DMS53 treated with DMSO at 0.1 percent for 48 hours (cell line): Measurements from ENCODE around the gene IL1R2.

Experiments
- DNase-seq: peaks from one replicate; lab custom pipeline; 2025; ENCODE audit not compliant: unreplicated experiment; lab: John Stamatoyannopoulos, UW

IL1R2 gene, protein sequence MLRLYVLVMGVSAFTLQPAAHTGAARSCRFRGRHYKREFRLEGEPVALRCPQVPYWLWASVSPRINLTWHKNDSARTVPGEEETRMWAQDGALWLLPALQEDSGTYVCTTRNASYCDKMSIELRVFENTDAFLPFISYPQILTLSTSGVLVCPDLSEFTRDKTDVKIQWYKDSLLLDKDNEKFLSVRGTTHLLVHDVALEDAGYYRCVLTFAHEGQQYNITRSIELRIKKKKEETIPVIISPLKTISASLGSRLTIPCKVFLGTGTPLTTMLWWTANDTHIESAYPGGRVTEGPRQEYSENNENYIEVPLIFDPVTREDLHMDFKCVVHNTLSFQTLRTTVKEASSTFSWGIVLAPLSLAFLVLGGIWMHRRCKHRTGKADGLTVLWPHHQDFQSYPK

DNA sequence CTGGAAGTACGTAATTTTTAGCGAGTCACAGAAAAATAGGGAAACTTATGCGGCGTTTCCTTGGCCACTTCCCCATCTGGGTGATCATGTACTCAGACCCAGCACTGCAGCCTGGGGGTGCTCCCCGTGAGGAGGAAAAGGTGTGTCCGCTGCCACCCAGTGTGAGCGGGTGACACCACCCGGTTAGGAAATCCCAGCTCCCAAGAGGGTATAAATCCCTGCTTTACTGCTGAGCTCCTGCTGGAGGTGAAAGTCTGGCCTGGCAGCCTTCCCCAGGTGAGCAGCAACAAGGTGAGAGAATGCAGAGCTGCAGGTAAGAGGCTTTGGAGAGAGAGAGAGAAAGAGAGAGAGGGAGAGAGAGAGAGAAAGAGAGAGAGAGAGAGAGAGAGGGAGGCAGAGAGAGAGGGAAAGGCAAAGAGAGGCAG, at the start of gene IL1R2:
Gene IL1R2 (plus strand): TSS at position 240 of the 425 bp plus-strand sequence. CDS start 16,616 bp downstream, outside the sequence.
- DNase-seq = no peak

DNA sequence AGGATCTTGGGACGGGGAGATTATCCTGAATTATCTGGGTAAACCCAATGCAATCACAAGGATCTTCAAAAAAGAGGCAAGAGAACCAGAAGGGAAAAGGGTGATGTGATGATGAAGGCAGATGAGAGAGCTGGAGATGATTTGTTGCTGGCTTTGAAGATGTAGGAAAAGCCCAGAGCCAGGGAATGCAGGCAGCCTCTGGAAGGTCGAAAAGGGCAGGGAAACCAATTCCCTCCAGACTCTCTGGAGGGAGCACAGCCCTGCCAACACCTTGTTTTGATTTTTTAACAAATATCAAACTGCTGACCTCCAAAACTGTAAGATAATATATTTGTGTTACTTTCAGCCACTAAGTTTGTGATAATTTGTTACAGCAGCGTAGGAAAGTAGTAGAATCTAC, 48.9 kb upstream of the IL1R2 start:
- no peak for DNase-seq

DNA sequence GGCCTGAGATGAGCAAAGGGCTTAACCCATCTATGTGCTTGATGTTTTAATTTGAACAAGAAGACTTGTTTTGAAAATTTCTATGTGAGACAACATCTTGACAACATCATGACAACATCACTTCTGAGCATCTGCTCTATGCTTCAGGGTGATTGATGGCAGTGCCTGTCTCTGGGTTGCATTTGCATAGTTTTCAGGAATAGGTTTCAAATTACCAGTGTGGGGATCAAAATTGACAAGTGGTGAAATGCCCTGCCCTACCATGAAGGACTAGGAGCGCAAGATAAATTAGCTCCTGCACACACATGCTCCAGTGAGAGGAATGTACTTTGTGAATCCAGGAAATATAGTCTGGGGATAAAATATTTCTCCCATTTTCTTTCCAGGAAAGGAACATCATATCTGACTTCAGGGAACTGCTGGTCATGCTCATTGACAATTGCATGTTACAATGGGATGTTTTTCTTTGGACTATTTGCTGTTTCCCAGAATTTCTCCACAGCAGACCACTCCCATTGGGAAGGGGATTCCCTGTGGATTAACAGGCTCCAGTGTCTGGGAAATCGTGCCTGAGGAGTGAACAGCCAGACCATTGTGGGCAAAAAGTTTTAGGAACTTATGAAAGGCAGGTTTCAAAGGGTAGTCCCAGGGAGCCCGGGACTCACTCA, 45.3 kb upstream of the IL1R2 start:
- DNase-seq = no peak

DNA sequence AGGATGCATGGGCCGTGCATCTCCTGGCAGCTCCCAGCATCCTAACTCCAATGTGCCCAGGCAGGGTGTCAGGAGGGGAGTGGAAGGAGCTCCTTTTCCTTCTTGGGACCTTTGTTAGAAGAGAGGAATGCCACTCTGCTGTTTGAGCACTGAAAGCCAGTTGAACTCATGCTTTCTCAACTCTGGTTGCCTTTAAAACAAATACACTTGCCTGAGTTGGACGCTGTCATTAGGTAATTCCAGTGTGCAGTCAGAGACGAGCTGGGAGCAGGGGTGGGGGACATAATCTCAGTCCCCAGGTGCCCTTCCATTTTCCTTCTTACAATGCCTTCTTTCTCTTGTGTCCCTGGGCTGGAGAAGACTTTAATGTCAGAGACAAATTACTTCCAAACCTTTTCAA, 44.4 kb upstream of the IL1R2 start:
- no peak for DNase-seq

DNA sequence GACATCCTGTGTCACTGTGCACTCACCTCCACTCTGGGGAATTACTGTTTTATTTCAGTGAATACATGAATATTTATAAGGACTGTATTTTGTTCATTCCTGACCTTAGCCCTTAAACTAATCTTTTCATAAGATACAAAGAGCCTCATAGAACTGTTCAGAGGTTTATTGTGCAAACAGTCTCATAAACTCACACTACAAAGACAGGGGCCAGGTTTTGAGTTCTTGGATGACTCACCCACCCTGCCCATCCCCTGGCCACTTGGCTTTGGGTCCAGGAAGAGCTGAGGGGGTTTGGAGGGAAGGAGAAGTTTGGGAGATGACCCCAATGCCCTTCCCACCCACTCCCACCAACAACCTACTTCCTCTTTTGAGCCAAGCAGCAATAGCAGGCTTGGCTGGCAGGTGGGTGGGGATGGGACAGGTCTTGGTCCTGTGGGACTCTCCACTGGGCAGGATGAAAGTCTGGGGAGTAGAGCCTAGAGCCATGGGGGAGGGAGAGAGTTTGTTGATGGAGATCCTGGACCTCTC, 43.1 kb upstream of the IL1R2 start:
- DNase-seq = no peak

DNA sequence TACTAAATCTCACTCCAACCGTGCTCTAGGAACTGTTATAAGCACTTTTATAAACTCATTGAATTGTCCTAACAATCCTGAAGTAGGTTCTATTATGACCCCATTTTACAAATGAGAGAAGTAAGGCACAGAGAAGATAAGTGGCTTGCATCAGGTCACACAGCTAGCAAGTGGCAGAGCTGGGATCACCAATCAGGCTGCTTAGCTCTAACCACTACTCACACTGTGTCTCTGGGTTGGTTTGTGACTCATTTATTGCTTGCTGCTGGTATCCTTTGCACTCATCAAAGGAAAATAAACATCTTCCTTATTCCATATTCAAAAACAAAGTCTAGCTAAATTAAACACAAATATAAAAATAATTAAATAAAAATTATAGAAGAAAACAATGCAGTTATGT, 42.5 kb upstream of the IL1R2 start:
- DNase-seq = no peak

DNA sequence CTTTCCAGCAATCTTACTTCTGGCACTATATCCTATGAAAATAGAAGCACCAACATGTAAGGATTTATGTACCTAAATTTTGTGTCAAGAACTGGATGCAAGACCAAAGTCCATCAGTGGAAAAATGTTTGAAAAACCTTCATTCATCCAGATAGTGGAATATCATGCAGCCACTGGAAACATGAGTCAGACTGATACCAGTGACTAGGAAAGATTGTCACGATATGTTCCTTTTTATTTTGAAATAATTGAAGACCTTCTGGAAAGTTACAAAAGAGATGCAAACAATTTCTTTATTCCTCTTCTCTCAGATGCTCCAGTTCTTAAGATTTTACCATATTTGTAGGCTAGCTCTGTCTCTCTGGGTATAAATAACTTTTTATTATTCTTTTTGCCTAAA, 40.5 kb upstream of the IL1R2 start:
- DNase-seq = no peak

DNA sequence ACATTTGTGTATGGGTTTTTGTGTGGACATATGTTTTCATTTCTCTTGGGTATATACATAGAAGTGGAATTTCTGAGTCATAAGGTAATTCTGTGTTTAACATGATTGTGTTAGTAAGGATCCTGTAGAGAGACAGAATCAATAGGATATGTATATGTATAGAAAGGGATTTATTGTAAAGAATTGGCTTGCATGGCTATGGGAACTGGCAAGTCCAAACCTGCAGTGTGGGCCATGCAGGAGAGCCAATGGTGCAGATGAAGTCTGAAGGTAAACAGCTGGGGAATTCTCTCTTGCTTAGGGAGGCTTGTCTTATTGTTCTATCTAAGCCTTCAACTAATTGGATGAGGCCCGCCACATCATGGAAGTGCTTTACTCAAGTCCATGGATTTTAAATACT, 39.2 kb upstream of the IL1R2 start:
- DNase-seq = no peak

DNA sequence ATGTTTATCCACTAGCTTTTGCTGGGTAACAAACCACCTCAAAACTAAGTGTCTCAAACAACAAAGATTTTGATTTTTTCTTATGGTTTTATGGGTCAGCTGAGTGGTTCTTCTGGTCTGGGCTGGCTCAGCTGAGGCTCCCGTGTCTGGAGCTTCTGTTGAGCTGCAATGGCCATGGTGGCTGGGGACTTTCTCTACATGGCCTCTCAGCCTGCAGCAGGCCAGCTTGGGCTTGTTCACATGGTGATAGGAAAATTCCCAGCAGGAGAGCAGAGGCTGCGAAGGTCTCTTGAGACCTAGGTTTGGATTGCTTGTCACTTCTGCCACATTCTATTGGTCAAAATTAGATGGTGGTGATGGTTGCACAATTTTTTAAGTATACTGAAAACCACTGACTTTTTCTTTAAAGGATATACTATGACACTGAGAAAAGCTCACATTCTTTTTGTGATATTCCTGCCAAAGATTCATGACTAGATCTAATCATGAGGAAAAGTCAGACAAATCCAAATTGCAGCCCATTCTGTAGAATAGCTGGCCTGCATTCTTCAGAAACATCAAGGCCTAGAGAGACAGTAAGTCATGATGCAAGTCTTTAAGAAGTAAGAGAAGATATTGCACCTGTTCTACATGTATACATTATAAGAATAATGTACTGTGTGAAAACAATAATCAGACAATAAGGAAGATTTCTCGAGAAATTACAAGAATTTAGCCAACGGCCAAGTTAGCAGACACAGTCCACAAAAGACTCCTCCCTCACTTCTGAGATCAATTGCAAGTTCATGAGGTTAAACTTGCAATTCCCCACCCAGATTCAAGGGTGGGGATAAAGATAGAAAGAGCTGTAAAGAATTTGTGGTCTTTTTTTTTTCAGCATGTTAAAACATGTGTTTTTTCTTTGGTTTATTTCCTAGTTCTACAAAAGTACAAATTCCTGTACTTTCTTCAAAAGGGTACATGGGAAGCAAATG, 35.0 kb upstream of the IL1R2 start:
- no peak for DNase-seq

DNA sequence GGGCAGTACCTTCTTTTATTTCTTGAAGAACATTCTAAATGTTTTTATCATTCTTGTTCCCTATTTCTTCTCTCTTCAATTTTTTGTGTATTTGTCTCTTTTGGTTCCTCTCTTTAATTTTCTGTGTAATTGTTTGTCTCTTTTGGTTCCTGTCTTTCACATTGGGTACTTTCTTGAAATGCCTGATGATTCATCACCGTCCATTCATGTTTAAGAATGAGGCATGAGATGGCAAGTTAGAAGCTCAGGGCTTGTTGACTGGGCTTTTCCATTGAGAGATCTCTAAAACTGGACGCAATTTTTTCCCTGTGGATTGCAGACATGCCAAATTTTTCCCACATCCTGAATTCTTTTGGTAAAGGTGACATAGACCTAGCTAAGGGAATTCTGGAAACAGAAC, 33.7 kb upstream of the IL1R2 start:
- no peak for DNase-seq

DNA sequence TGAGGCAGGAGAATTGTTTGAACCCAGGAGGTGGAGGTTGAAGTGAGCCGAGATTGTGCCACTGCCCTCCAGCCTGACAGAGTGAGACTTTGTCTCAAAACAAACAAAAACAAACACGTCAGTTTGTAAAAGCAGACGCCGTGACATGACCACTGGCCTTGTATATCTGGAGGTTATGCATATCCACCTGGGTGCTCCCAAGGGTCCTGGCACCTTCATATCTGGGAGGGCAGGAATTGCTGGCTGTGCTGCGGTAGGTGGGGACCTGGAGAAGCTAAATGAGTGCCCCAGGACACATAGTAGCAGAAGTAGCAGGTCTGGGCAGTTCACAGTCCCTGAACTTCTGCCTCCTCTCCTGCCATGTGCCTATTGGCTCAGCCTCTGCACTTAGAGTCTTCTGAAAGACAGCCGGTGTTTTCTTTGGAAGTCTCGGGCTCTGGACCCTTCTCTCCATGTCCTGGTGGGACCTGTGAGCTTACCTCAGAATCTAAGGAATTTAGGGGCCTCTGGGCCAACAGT, 30.9 kb upstream of the IL1R2 start:
- no peak for DNase-seq

DNA sequence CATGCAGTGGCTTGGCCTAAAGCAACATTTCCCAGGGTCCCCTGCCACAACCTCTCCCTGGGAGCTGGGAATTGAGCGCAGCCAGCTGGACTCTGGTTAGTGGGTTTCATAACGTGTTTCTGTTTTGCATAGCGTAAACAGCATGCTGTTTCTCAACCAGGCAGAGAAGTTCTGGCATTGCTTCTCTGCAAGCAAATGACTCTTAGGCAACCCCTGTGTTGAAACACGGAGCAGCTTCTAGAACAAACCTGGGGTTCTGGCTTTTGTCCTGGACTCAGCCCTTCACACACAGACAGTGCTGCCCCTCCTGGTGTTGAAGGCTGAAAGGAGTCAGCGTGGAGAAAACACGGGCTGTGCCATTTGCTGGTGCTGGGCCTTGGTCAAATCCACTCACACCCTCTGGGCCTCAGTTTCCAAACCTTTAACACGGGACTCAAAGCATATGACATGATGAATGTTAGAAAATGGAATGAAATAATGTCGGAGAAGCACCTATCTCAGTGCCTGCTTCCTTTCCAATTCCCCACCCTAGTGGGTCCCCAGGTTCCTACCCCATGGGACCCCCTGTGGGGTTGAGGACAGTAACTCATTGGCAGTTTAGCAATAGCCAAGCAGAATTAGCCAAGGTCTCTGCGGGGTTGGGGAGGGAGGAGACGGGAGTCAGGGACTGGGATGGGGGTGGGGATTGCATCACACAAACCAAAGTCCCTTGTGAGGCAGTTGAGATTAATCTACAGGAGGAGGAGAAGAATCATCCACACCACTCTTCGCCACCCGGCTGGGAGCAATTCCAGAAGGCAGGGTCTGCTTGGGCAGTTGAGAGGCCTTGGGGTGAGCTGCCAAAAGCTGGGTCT, 30.2 kb upstream of the IL1R2 start:
- DNase-seq = no peak

DNA sequence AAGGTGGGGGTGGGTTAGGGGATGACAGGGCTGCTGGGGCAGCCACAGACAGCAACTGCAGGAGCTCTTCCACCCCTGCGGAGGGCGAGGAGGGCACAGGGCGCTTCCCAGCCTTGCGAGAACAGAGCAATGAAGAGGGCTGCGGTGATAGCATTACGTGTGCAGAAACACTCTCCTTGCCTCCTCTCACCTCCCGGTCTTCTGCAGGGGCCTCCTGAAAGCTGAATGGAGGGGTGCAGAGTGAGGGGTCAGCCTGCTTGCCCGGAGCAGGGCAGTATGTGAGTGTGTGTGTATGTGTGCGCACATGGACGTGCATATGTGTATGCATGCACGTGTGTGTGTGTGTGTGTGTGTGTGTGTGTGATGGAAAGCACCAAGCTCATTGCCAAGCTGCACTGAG, 29.5 kb upstream of the IL1R2 start:
- no peak for DNase-seq

DNA sequence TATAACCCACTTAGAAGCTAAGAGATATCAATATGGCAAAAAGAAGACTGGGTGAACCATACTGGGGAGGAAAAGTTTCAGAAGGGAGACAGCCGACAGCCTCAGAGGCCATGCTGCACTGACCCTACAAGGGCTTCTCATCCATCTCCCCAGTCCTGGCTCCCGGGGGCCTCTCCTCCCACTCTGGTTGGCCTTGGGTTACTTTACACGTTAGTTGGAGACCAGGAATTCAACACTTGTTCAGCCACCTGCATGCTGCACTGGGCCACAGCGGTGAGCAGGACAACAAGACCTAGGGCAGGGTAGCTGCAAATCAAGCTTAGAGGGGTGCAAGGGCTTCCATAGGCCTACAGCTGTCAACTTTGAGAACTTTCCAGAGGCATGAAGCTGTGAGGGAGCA, 28.6 kb upstream of the IL1R2 start:
- DNase-seq = no peak

DNA sequence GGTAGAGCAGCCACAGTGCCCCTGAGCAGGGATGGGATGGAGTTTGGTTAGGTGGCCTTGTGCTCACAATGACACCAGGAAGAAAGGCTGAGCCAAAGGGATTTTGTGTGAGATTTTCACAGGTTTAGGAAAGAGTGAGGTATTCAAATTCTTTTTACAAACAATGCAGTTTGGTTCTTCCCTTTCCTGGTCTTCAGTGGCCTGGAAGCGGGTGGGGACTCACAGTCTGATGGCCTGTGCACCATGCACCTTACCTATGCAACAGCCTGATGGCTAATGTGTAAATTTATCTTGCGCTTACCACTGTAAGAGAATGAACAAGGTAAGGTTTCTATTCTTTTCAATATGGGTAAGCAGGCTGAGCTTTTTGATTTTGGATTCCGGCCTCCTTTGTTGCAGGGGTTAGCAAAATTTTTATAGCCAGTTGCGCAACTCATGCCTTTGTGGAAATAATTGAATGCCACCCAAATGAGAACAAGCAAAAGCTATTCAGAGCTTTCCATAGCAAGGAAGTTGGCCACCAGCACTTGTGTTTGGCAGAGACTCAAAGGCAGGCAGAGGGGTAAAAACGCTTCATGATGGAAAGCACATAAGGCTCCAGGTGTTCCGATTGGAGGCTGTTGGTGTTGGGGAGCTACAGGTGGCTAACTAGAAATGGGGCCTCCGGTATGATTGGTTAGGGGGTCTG, 23.8 kb upstream of the IL1R2 start:
- no peak for DNase-seq

DNA sequence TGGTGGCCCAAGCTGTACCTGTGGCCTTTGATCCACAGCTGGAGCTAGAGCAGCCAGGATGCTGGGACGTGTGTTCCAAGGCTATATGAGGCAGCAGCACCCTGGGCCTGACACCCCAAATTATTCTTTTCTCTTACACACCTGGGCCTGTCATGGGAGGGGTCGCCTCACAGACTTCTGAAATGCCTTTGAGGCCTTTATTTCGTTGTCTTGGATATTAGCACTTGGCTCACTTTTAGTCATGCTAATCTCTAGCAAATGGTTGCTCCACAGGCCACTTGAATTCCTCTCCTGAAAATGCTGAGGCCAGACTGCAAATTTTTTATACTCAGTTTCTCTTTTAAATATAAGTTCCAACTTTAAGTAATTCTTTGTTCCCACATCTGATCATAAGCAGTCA, 22.0 kb upstream of the IL1R2 start:
- no peak for DNase-seq

DNA sequence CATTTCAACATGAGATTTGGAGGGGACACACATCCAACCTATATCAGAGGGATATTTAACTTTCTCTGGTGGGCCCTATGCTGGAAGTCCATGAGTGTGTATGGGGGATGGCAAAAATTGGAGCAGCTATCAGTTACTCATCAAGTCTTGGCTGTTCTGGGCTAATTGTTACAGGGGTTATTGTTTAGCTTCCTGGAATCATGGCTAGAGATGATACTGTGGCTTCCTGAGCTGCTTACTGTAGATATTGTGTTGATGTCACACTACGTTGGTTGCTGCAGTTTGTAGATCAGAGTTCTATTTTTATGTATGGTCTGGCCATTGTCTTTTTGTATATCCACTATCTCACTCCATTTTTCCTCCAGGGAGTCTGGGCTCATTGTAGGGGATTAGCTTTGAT, 20.9 kb upstream of the IL1R2 start:
- DNase-seq = no peak

DNA sequence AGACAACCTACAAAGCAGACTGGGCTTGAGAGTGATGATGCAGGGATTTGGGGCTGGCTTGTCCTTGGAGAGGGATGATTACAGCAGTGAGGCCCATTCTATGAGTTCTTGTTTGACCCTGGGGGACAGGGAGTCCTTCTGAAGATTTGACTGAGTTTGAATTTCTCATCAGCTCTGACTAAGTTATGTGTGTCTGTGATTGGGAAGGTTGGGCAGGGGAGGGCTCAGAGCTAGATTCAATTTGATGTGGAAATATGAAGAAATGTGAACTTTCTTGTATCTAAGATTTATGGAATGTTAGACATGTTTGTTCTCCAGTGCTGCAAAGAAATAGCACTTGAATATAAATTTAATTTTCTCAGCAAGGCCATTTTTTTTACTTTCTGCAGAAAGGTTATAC, 19.9 kb upstream of the IL1R2 start:
- no peak for DNase-seq

DNA sequence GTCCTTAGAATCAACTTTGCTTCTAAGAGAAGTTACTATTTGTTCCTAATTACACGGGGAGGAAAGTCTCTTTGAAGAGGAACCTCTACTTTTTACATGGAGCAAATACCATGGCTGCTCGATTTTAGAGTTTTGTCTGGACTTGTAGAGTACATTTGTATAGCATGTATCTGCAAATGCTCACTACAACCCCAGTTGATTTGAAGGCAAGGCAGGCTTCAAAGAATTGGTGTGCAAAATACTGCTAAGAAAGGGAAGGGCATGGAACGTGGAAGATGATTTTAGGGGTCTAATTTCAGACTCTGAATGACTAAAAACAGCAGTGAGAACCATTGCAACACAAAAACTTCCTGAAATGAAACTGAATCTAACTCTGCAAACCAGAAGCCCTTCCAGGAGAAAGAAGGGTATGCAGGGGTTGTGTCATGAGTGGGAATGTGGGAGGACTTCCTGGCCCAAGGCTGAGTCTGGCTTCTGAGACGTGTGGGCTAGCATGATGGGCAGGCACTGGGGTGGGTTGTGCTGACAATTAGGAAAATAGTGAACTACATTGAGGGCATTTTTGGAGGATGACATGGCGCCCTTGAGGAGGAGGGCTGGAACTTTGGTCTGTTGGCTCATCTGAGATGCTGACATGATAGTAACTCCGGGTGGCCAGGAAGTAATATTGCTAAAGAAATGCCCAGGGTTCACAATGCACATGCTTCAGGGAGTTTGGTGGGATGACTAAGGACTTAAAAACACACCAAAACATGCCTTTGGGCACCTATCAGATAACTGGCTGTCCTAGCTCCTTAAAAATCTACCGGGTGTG, 18.9 kb upstream of the IL1R2 start:
- DNase-seq = no peak
